Superior temporal gyrus (tissue), 1 donor: ENCODE results near the gene ALG2.
"Not testable (repeated sequence)": the region's sequence is repeated elsewhere in the genome, so short reads cannot be mapped to it uniquely, and the experiment has no call there.

Experiments
- DNase-seq: peaks from one replicate; pipeline ENCODE4 v3.0.0-alpha.2; 2016; ENCODE audit errors: extremely low spot score

Gene ALG2

DNA sequence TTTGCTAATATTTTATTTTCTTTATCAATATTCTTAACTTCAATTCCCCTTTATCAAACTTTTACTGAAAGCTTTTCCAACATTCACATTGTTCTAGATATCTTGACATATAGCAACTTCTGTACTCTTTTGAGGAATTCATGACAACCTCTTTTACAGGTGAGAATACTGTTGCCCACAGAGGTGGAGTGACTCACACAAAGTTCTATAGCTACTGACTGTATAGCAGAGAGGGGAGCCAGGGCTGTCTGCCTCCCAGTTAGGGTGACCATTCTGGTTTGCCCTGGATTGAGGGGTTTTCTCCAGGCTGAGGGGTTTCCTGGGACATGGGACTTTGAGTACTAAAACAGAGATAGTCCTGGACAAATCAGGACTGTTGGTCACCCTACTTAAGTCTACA is 16.6 kb upstream of the ALG2 start:
- no peak for DNase-seq

DNA sequence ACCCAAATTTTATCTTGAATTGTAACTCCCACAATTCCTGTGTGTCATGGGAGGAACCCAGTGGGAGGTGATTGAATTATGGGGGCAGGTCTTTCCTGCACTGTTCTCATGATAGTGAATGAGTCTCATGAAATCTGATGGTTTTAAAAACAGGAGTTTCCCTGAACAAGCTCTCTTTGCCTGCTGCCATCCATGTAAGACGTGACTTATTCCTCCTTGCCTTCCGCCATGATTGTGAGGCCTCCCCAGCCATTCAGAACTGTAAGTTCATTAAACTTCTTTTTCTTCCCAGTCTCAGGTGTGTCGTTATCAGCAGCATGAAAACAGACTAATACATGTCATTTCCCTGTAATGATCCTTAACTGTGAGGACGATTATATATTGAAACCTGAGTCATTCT is 16.1 kb upstream of the ALG2 start:
- DNase-seq = not testable (repeated sequence)

DNA sequence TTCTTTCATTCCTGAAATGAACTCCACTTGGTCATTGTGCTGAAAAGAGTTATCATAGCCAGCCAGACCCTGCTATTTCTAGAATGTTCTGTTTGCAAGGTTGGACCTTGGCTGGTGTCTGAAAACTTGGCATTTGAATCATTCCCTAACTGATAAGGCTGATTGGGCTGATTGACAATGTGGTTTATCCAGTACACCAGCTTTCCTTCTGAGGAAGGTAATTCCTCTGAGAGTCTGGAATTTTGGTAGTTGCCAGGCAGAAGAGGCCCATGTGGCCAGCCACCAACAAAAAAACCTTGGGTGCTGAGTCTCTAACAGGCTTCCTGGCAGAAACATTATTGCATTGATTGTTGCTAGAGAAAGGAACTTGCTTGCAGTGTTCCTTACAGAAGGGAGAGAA is 15.6 kb upstream of the ALG2 start:
- DNase-seq = no peak

DNA sequence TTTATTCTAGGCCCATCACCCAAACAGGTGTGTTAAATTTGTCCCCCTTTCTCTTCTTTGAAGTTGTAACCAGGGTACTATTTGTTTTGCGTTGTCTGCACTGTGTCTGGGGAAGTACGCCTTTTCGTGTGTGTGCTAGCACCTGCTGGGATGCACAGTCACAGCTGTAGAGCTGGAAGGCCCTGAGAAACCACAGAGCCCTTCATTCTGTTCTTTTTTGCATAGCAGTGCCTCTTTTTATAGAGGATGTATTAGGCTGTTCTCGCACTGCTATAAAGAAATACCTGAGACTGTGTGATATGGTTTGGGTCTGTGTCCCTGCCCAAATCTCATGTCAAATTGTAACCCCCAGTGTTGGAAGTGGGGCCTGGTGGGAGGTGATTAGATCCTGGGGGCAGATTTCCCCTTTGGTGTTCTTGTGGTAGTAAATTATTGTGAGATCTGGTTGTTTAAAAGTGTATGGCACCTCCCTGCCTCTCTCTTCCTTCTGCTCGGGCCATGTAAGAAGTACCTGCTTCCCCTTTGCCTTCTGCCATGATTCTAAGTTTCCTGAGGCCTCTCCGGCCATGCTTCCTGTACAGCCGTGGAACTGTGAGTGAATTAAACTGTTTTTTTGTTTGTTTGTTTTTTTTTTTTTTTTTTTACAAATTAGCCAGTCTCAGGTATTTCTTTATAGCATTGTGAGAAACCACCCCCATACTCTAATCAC is 14.3 kb upstream of the ALG2 start:
- DNase-seq = no peak

DNA sequence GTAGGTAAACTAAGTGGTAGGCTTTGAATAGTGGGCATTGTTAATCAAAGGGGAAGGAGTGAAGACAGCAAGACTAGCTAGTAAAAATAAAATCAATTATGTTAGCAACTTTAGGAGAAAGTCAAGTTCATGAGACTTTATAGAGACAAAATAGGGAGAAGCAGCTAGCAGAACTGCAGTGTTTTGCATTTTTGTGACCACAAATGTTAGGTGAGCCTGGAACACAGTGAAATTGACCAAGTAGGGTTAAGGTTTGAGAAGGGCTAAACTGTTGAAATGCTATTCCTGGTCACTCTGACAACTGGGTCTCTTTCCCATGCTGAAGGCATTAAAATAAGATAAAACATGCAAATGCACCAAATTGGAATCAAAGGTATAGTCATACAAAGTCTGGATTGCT is 13.3 kb upstream of the ALG2 start:
- DNase-seq = no peak

DNA sequence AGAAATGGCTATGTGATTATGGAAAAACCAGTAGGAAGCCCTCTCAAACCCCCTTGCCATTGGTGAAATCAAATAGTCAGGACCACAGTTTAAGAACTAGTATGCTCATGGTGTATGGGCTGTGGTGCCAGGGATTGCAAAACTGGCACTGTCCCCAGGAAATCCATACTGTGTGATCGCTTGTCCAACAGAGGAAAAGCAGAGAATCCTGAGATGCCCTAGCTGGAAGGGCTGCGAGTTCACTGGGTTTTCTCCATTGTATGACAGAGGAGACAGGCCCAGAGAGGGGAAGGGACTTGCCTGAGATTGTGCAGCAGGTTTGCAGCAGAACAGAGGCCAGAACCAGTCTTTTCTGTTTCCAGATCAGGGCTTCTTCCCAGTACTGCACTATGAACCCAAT is 12.9 kb upstream of the ALG2 start:
- DNase-seq = no peak

DNA sequence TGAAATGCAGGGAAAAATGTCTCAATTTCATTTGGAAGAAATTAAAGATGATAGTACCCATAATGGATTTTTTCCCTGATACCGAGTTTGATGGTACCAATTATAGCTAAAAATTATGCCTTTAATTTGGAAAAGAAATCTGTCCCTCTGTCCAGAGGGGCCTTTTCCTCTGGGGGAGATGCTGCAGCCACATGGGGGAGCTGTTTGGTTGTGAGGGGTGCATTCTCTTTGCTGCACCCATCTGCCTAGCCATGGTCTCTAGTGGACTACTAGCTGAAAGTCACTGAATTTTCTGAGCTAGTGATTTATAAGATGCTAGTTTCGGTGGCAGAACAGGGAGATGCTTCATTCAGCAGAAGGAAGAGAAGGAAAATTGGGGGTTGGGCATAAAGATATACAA is 10.0 kb upstream of the ALG2 start:
- DNase-seq = no peak

DNA sequence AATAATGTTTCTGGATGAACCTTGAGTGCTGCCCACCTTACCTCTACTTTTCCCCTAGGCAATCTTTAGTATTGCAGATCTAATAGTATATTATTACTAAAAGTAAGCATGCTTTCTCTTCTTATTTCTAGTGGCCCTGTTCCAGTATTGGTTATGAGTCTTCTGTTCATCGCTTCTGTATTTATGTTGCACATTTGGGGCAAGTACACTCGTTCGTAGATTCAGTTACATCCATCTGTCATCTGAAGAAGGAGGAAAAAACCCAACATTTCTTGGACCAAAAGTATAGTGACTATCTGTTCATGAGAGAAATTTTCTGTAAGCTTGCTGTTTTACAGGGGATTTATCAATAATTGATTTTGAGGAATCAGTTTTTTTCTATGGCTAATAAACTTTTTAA is 8.5 kb upstream of the ALG2 start:
- DNase-seq = no peak

DNA sequence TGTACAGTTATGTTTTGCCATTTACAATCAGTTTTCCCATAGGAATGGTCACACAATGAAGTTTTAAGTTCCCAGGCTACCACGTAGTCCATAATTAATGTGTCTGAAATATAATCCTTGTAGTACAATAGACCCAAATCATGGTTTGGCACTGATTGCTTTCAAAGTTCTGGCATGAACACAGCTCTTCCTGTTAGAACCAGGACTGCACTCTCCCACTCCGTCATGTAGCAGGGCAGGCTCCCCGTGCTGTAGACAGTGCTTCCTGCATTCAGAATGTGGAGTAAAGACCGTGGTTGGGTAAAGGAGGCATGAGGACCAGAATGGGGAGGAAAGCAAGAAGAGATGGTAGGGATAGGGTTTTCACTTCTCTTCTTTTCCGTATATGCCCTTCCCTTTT is 4.3 kb upstream of the ALG2 start:
- DNase-seq = no peak

DNA sequence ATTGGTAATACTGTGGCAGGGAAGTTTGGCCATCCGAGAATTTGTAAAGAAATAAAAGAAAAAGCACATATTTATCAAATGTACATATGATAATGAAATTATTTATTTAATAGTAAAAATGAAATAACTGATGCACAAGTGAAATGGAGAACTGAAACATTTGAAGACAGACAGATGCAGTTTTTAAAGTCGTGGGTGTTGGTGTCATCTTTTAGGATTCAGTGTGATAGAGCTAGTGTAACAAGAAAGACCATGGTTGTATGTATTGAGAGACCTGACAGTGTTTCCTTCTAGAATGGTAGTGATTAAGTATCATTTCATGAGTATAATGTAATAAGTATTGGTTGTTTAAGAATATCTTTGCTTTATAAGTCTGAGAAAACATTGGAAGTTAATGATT is 2.7 kb upstream of the ALG2 start:
- no peak for DNase-seq

DNA sequence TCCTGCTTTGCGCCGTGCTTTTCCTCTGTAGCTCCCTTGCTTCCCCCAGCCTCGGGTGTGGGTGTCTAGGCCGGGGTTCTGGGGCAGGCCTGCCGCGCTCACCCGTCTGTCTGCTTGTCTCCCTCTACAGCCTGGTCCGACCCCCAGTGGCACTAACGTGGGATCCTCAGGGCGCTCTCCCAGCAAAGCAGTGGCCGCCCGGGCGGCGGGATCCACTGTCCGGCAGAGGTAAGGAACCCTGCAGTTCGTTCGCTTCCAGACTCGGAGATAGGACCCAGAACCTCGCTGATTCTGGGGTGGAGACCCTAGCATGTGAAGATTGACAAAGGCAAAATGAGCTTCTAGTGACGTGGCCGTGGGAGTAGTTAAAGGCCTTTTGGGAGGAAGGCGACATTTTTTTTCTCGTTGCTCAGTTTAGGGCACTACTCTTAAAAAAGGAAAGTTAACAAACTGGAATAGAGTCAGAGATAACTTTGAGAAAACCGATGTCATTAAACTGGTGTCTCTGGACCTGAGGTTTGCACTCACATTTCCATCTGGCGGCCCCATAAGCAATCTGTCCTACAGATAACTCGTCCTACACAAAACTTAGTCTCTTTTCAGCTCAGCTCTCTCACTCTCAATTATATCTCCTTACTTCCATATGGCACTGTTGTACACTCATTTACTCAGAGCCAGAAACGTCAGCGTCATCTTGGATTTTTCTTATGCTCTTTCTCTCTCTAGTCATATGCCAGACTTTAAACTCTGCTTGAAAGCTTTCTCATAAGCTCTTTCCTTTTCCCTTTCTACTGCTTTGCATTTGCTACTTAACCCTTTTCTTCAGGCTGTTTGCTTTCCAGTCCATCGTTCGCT is 901 bp upstream of the ALG2 start:
- DNase-seq = no peak

DNA sequence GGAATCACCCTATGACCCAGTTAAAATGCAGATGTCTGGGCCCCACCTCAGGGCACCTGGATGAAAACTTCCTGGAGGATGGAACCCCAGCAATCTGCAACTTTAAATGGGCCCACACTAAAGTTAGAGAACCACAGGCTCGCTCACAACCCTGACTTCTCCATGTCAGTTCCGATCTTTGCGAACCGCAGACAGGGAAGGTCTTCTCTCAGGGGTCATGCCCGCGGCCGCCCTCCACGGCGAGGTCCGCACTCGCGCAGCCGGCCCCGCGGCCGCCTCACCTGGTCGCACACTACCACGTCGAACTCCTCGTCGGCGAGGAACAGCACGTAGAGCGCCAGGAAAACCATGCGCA is 499 bp downstream of the ALG2 start:
- DNase-seq = no peak

DNA sequence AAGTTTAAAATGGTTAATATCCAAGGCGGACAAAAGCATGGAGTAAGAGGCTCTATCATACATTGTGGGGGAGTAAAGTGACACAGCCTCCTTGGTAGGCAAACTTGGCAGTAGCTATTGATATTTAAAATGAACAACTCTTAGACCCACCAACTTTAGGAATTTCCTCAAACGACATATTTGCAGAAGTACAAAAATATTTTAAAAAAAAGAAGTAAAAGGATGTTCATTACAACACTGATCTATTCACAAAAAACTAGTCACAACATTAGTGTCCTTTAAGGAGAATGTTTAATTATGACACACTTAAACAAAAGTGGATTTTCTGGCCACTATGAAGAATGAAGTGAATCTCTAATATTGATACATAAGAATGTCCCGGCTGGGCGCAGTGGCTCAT is 1.7 kb downstream of the ALG2 start:
- no peak for DNase-seq

DNA sequence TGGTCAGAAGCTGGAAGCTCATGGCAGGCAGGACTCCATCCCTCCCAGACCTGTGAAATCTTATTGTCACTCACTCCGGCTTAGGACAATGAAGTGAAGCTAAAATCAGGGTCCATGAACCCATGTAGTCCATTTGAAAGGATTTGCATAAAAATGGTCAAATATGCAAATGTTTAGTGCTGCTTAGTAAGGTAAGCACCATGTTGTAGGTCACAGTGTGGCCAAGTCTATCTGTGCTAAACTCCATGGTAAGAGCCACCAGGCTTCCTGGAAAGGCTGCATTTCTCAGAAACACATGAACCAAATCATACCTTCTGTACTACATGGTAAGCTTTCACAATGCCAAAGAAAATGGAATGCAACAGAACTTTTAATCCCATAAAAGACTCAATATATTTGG is 5.7 kb downstream of the ALG2 start:
- DNase-seq = no peak

DNA sequence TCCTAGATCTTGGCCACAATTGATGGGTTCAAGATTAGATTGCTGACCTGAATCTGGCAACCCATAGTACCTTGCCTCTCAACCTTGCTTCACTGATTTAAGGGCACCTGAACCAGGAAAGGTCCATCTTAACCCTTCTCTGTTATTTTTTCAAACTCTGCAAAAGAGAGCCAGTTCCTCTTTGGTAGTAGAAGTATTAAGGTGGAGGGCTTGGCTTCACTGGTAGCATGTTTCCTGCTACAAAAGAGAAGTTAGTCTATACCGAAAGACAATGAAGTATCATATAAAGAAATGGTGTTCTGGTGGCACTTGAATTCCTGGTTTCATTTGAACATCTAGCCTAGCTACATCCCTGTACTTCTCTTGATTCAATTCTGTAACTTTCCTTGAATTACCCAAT is 8.5 kb downstream of the ALG2 start:
- DNase-seq = no peak

DNA sequence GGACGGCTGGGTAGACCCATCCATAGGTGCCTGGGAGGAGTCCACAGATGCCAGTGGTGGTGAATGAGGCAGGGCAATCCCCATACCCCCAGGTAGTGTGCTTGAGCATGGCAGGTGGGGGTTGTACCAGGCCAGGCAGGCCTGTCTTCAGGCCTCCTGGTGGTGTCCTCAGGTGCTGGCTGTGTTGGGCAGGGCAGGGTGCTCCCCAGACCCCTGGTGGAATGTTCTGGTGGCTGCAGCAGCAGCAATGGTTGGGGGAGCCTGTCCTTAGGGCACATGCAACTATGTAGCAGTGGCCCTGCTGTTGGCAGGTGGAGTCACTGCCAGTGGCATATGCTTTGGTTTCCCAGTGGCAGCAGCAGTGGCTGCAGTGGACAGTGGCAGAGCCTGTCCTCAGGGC is 10.0 kb downstream of the ALG2 start:
- DNase-seq = no peak

DNA sequence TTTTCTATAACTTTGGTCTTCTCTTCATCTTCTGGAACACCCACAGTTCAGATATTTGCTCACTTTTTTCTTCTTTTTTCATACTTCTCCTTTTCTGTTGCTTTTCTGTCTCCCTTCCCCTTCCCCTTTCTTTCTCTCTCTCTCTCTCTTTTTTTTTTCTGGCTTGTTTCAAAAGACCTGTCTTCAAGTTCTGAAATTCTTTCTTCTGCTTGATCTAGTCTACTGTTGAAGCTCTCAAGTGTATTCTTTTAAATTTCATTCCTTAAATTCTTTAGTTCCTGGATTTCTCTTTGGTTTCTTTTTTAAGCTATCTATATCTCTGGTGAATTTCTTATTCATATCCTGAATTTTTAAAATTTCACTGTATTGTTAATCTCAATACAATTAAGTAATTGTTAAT is 11.2 kb downstream of the ALG2 start:
- no peak for DNase-seq

DNA sequence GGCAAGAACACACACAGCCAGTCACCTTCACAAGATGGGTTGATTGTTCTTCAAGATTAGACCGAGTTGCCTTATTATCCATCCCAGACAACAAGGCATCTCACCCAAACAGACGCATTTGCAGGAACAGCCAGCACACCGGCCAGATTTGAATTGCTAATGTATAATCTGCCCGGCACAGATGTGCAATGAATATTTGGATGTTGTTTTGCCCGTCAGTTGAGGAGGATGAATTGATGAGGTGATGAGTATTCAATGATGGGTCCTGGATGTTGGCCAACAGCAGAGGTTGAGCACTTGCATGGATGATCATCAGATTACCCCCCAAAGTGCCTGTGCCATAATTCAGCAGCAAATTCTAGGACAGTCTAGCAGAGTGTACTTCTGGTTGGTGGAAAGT is 20.1 kb downstream of the ALG2 start:
- DNase-seq = no peak

DNA sequence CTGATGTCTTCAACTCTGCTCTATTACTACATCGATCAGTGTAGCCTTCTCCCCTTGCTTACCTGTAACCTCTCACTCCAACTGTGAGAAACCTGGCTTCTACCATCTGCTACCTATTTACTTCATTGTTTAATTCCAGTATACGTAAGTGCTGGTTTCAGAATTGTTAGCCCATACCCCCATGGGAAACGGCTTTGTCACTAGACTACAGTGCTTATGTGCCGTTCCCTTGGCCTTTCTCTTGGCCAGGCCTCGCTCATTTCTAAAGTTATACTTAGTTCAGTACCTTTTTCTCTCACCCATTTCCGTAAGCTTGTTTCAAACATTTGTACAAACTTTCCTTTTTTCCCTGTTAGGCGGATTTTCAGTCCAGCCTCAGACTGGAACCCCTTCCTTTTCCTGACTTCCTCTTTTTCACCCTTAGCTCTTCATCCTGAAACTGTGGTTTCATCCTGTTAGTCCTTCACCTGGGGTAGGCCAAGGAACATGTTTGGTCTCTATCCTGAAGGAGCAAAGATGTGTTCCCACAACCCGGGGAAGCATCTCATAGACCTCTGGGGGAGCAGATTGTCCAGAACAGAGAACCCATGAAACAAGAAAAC is 21.7 kb downstream of the ALG2 start:
- no peak for DNase-seq

DNA sequence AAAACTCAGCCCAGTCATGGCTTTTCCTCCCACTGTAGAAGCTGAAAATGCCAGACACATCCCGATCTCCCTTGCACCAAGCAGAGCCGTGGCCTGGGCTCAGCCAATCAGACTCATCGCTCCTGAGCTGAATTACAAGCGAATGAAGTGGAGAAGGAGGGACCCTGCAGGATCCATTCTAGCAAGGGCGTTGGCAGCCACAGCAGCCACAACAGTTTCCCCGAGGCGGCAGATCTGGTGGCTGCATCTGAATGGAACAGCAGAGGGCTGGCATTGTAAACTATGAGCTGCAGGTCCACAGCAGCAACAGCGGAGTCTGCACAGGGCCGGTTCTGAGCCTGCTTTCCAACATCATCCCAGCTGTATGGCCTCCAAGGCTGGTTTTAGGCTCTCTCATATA is 23.8 kb downstream of the ALG2 start:
- no peak for DNase-seq

DNA sequence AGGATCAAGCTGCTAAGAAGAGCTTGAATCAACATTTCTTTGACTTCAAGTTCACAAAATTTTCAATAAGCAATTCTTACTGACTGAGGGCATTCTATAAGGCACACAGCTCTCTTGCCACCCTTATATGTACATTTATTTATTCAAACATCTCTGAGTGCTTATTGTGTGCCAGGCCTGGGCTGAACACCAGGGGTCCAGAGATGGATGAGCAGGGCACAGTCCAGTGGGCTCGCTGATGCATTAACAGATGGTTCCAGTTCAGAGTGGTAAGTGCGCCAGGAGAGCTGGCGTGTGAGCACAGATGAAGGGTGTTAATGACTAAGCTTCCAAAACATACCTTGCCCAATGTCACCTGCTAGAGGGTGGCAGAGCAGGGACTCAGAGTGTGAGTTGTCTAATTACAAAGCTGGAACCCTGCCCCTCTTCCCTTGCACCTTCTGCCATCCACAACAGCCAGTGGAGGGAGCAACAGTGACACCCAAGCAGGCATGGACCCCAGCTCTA is 24.6 kb downstream of the ALG2 start:
- no peak for DNase-seq

DNA sequence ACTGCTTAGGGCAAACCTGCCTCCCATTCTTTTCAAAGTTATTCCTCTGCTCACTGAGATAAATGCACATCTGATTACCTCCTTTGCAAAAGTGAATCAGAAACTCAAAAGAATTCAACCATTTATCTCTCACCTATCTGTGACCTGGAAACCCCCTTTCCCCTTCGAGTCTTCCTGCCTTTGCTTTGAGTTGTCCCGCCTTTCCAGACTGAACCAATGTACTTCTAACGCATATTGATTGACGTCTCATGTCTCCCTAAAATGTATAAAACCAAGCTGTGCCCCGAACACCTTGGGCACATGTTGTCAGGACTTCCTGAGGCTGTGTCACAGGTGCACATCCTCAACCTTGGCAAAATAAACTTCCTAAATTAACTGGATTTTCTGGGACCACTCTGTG is 25.3 kb downstream of the ALG2 start:
- DNase-seq = not testable (repeated sequence)

DNA sequence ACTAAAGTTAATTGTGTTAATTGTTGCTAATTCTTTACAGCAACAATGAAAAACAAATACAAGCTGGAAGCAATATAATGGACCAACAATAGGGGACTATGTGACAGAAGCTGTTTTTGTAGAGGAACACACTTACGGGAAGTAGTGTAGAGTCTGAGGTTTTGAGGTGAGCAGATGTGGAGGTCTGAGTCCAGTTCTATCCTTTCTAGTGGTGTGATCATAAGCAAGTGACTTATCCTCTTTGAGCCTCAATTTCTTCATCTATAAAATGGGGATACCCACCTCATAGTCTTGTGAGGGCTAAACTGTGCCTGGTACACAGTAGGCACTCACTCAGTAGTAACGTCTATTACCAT is 28.3 kb downstream of the ALG2 start:
- no peak for DNase-seq
